Suprapubic skin (tissue), 4 donors: Measurements from ENCODE around the gene OR5K4. TPM values are rescaled to one million over a fixed set of nuclear protein-coding genes. Genes with fewer than 3 reads are reported as not detected.
"Not testable (repeated sequence)": the region's sequence is repeated elsewhere in the genome, so short reads cannot be mapped to it uniquely, and the experiment has no call there.

Experiments used
- DNase-seq, 2 donors: peaks; one replicate each; pipeline ENCODE4 v3.0.0-alpha.2; 2019; ENCODE audit warnings: low spot score in 2 of 2
- H3K27ac ChIP-seq: fragments of 200-600 bp; sonication (generic); one replicate; pipeline ENCODE4 v1.5.1; 2019
- H3K27me3 ChIP-seq: fragments of 200-600 bp; sonication (generic); one replicate; pipeline ENCODE4 v1.5.1; 2019
- H3K36me3 ChIP-seq: fragments of 200-600 bp; sonication (generic); one replicate; pipeline ENCODE4 v1.5.1; 2019
- H3K4me1 ChIP-seq: fragments of 200-600 bp; sonication (generic); one replicate; pipeline ENCODE4 v1.5.1; 2019
- H3K4me3 ChIP-seq: fragments of 200-600 bp; sonication (generic); one replicate; pipeline ENCODE4 v1.5.1; 2019; ENCODE audit warnings: mild to moderate bottlenecking
- H3K9me3 ChIP-seq: fragments of 200-600 bp; sonication (generic); one replicate; pipeline ENCODE4 v1.5.1; 2019
- EP300 ChIP-seq: sonication (generic); formaldehyde crosslinking; IDR thresholded peaks from one replicate; pipeline ENCODE4 v1.6.1; 2017; ENCODE audit warnings: antibody characterized with exemption
- POLR2A ChIP-seq, 2 donors: fragments of 450-650 bp; IDR thresholded peaks; one replicate each; pipeline ENCODE4 v1.6.1; 2017; ENCODE audit warnings: antibody characterized with exemption in 2 of 2, mild to moderate bottlenecking in 2 of 2, moderate library complexity in 2 of 2
- POLR2AphosphoS5 ChIP-seq, 3 donors: sonication (generic); formaldehyde crosslinking; IDR thresholded peaks; one replicate each; pipeline ENCODE4 v1.6.1; 2017; ENCODE audit warnings: antibody characterized with exemption in 3 of 3
- WGBS: methylation state at CpG from one replicate; pipeline ENCODE4 v1.1.5; 2018; 5-methylcytosine and 5-hydroxymethylcytosine counted together
- total RNA-seq, 4 donors: library from RNA; depleted of rRNA; stranded (reverse); fragments of >200 nt; gene quantifications; one replicate each; pipeline ENCODE4 v1.1.0, GENCODE V29; 2016
- TF ChIP-seq, protein P1 (sequence below), 2 donors: fragments of 200-600 bp in 1 of 2; fragments of 450-650 bp in 1 of 2; sonication (generic) in 1 of 2; IDR thresholded peaks; one replicate each; pipeline ENCODE4 v1.5.1; 2016 to 2019; ENCODE audit warnings: antibody characterized with exemption in 2 of 2, mild to moderate bottlenecking in 1 of 2, moderate library complexity in 1 of 2

OR5K4 gene
- total RNA-seq, 4 donors from 2014 or later = not detected

DNA sequence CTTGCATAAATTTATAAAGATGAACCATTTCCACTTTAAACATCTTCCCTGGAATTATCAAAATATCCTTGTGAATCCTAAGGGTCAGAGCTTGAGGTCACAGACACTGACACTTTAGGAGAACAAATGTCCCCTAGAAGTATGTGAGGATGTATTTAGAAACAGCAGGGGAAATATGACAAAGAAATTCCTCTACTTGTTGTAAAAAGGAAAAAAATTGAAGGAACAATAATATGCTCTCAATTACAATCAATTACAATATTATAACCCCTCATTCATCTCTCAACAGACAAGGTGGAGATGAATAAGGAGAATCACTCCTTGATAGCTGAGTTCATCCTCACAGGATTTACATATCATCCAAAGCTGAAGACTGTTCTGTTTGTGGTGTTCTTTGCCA lies 36.7 kb downstream of the OR5K4 start, which contains the start of gene OR5K3:
TSS of gene OR5K3 (plus strand) at position 301 of the 400 bp plus-strand sequence. CDS start at position 301, 0 bp downstream.
- Histone ChIP-seq H3K27me3 (no peaks in the 10 kb centered on the region), H3K27ac (no peak within 1 kb of the TSS), H3K4me3 (no peak within 1 kb of the TSS), H3K9me3 (no peaks in the 10 kb centered on the region), H3K4me1 (no peaks in the 10 kb centered on the region), H3K36me3 (no peaks in the 10 kb centered on the region)
- TF ChIP-seq, protein P1, sequence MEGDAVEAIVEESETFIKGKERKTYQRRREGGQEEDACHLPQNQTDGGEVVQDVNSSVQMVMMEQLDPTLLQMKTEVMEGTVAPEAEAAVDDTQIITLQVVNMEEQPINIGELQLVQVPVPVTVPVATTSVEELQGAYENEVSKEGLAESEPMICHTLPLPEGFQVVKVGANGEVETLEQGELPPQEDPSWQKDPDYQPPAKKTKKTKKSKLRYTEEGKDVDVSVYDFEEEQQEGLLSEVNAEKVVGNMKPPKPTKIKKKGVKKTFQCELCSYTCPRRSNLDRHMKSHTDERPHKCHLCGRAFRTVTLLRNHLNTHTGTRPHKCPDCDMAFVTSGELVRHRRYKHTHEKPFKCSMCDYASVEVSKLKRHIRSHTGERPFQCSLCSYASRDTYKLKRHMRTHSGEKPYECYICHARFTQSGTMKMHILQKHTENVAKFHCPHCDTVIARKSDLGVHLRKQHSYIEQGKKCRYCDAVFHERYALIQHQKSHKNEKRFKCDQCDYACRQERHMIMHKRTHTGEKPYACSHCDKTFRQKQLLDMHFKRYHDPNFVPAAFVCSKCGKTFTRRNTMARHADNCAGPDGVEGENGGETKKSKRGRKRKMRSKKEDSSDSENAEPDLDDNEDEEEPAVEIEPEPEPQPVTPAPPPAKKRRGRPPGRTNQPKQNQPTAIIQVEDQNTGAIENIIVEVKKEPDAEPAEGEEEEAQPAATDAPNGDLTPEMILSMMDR (IDR thresholded peaks at IDR 0.05) = no peak
- TF ChIP-seq POLR2A (IDR thresholded peaks at IDR 0.05) (no peak), POLR2AphosphoS5 (IDR thresholded peaks at IDR 0.05) (no peak)
- no peak for DNase-seq

DNA sequence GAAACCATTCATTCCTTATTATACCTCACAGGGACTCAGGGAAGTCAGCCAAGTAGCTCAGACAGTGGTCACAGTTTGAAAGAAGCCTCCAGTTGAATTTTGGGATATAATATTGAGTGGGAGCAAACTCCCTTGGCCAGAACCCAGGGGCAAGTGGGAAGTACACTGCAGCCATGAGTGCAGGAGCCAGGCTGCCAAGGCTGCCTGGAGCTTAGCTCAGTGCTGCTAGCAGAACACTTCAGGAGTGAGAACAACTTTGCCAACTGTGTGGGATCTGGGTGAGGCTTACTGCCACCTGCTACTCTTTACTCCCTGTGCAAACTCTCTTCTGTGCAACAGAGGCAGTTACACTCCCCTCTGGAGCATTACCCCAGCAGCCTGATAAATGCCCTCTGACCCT lies 41.4 kb downstream of the OR5K4 start:
- H3K27ac ChIP-seq = no peak overlapping the region
- no peak overlapping the region for H3K4me3 ChIP-seq
- peaks cover 6% of the 10 kb centered on the region for H3K9me3 ChIP-seq
- no peaks in the 10 kb centered on the region for H3K4me1 ChIP-seq
- no peak for DNase-seq
- TF ChIP-seq EP300 = no peak
- TF ChIP-seq, protein P1 (IDR thresholded peaks at IDR 0.05) = no peak
- no peak for TF ChIP-seq POLR2AphosphoS5 (IDR thresholded peaks at IDR 0.05)
- no peak for TF ChIP-seq POLR2A (IDR thresholded peaks at IDR 0.05)
- H3K27me3 ChIP-seq = no peaks in the 10 kb centered on the region
- no peaks in the 10 kb centered on the region for H3K36me3 ChIP-seq

DNA sequence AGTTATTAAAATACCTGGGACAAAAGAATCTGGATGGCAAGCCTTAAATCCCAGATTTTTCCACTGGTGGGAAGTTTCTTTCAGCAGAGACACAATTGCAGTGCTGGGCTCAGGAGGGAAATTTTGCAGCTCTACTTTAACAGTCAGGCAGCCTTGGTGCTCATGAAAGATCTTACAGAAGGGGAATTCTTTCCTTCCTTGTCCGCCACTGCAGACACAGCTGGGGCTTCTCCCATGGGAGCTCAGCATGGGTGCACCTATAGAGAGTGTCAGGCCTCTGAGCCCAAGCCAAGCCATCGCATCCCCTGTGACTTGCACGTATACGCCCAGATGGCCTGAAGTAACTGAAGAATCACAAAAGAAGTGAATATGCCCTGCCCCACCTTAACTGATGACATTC lies 42.8 kb downstream of the OR5K4 start:
- not testable (repeated sequence) for H3K27me3 ChIP-seq, H3K27ac ChIP-seq, DNase-seq, H3K9me3 ChIP-seq, H3K36me3 ChIP-seq, H3K4me3 ChIP-seq, H3K4me1 ChIP-seq
- 93% methylated on average over 3 of the region's 4 CpGs for WGBS

DNA sequence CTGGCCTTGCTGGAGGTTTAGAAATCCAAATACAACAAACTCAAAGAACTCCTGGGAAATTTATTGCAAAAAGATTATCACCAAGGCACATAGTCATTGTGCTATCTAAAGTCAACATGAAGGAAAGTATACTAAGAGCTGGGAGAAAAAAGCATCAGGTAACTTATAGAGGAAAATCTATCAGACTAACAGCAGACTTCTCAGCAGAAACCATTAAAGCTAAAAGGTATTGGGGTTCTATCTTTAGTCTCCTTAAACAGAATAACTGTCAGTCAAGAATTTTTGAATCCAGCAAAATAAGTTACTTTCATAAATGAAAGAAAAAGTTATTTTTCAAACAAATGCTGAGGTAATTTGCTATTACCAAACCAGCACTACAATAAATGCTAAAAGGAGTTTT lies 44.9 kb downstream of the OR5K4 start:
- Histone ChIP-seq H3K27ac (no peak overlapping the region), H3K36me3 (no peaks in the 10 kb centered on the region), H3K9me3 (peaks cover 9% of the 10 kb centered on the region), H3K4me1 (no peaks in the 10 kb centered on the region), H3K4me3 (no peak overlapping the region), H3K27me3 (no peaks in the 10 kb centered on the region)
- TF ChIP-seq EP300 (no peak), POLR2AphosphoS5 (IDR thresholded peaks at IDR 0.05) (no peak), POLR2A (IDR thresholded peaks at IDR 0.05) (no peak)
- TF ChIP-seq, protein P1 (IDR thresholded peaks at IDR 0.05) = no peak
- no peak for DNase-seq

DNA sequence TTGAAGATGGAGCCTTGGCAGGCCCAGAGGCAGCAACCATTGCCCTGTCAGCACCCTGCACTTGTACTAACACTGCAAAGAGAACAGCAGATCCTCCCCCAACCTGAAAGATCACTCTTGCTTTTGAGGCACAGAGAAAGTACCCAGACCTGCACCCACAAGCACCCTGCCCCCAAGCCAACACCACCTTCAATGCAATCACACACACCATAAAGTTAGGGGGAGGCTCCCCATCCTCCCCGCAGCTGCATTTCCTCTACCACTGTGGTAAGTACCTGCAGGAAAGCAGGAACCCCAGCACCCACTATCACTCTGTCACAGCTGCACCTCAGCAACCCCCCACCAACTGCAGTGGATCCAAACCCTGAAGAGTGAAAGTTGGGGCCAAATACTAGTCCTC lies 48.9 kb downstream of the OR5K4 start:
- peaks cover 19% of the 10 kb centered on the region for H3K9me3 ChIP-seq
- TF ChIP-seq POLR2A (IDR thresholded peaks at IDR 0.05) (no peak), EP300 (no peak), POLR2AphosphoS5 (IDR thresholded peaks at IDR 0.05) (no peak)
- TF ChIP-seq, protein P1 (IDR thresholded peaks at IDR 0.05) = no peak
- H3K27me3 ChIP-seq = no peaks in the 10 kb centered on the region
- no peak overlapping the region for H3K4me3 ChIP-seq
- WGBS = 90% methylated on average over 1 of the region's 1 CpG
- no peaks in the 10 kb centered on the region for H3K4me1 ChIP-seq
- H3K27ac ChIP-seq = no peak overlapping the region
- H3K36me3 ChIP-seq = no peaks in the 10 kb centered on the region
- DNase-seq = no peak

DNA sequence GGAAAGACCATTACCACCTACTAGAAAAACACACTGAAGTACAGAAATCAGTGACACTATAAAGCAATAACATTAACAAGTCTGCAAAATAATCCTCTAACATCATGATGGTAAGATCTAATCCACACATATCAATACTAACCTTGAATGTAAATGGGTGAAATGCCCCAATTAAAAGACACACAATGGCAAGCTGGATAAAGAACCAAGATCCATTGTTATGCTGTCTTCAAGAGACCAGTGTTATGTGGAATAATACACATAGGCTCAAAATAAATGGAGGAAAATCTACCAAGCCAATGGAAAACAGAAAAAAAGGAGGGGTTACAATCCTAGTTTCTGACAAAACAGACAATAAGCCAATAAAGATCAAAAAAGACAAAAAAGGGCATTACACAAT lies 50.4 kb downstream of the OR5K4 start:
- H3K27me3 ChIP-seq = no peaks in the 10 kb centered on the region
- TF ChIP-seq POLR2AphosphoS5 (IDR thresholded peaks at IDR 0.05) (no peak), POLR2A (IDR thresholded peaks at IDR 0.05) (no peak), EP300 (no peak)
- TF ChIP-seq, protein P1 (IDR thresholded peaks at IDR 0.05) = no peak
- H3K36me3 ChIP-seq = no peaks in the 10 kb centered on the region
- H3K27ac ChIP-seq = no peak overlapping the region
- H3K4me1 ChIP-seq = no peaks in the 10 kb centered on the region
- no peak overlapping the region for H3K4me3 ChIP-seq
- no peak for DNase-seq
- peaks cover 19% of the 10 kb centered on the region for H3K9me3 ChIP-seq
